ENCODE data around the gene WIPF1.

The WIPF1 gene

GRCh38 chr2:174588463-174588862 is 9.1 kb downstream of the WIPF1 start:
- Histone ChIP-seq H3K4me3 (ENCODE audit: low read depth, low read length) (no peak overlapping the region), H3K4me2 (ENCODE audit: low read length) (no peak overlapping the region), H3K36me3 (ENCODE audit: control insufficient read depth, insufficient read depth, low read length) (no peaks in the 10 kb centered on the region), H3K9me3 (ENCODE audit: control insufficient read depth, low read length) (no peaks in the 10 kb centered on the region), H3K27me3 (ENCODE audit: control insufficient read depth, insufficient read depth, low read length) (no peaks in the 10 kb centered on the region), H3K4me1 (peaks cover 8% of the 10 kb centered on the region), H3K27ac (no peak overlapping the region), H3K9ac (no peak overlapping the region), H2AFZ (no peak overlapping the region), H3K79me2 (peaks cover 27% of the 10 kb centered on the region)
- TF ChIP-seq CTCF (IDR thresholded peaks at IDR 0.05): no peak

GRCh38 chr2:174587579-174587978 is 10.0 kb downstream of the WIPF1 start:
- no peaks in the 10 kb centered on the region for H3K36me3 ChIP-seq (ENCODE audit: control insufficient read depth, insufficient read depth, low read length)
- H3K9me3 ChIP-seq (ENCODE audit: control insufficient read depth, low read length): no peaks in the 10 kb centered on the region
- H3K79me2 ChIP-seq: peaks cover 22% of the 10 kb centered on the region
- no peak for TF ChIP-seq CTCF (IDR thresholded peaks at IDR 0.05)
- no peak overlapping the region for H3K4me3 ChIP-seq (ENCODE audit: low read depth, low read length)
- no peak overlapping the region for H3K27ac ChIP-seq
- no peak overlapping the region for H2AFZ ChIP-seq
- H3K4me1 ChIP-seq: peaks cover 8% of the 10 kb centered on the region
- H3K9ac ChIP-seq: no peak overlapping the region
- no peaks in the 10 kb centered on the region for H3K27me3 ChIP-seq (ENCODE audit: control insufficient read depth, insufficient read depth, low read length)
- H3K4me2 ChIP-seq (ENCODE audit: low read length): no peak overlapping the region

GRCh38 chr2:174586418-174587295 is 10.9 kb downstream of the WIPF1 start:
- Histone ChIP-seq H3K27me3 (ENCODE audit: control insufficient read depth, insufficient read depth, low read length) (no peaks in the 10 kb centered on the region), H3K36me3 (ENCODE audit: control insufficient read depth, insufficient read depth, low read length) (no peaks in the 10 kb centered on the region), H3K79me2 (peaks cover 15% of the 10 kb centered on the region), H3K4me3 (ENCODE audit: low read depth, low read length) (no peak overlapping the region), H3K4me2 (ENCODE audit: low read length) (no peak overlapping the region), H3K9ac (no peak overlapping the region), H3K9me3 (ENCODE audit: control insufficient read depth, low read length) (no peaks in the 10 kb centered on the region), H3K4me1 (peaks cover 8% of the 10 kb centered on the region), H3K27ac (no peak overlapping the region), H2AFZ (no peak overlapping the region)
- no peak for TF ChIP-seq CTCF (IDR thresholded peaks at IDR 0.05)

- no peaks in the 10 kb centered on the region for H3K27me3 ChIP-seq (ENCODE audit: control insufficient read depth, insufficient read depth, low read length)
- peaks cover 9% of the 10 kb centered on the region for H3K79me2 ChIP-seq
- H3K4me2 ChIP-seq (ENCODE audit: low read length): no peak overlapping the region
- no peaks in the 10 kb centered on the region for H3K9me3 ChIP-seq (ENCODE audit: control insufficient read depth, low read length)
- no peak overlapping the region for H3K27ac ChIP-seq
- H2AFZ ChIP-seq: no peak overlapping the region
- H3K4me3 ChIP-seq (ENCODE audit: low read depth, low read length): no peak overlapping the region
- H3K4me1 ChIP-seq: peaks cover 6% of the 10 kb centered on the region
- no peaks in the 10 kb centered on the region for H3K36me3 ChIP-seq (ENCODE audit: control insufficient read depth, insufficient read depth, low read length)
- TF ChIP-seq CTCF (IDR thresholded peaks at IDR 0.05): no peak
- no peak overlapping the region for H3K9ac ChIP-seq
Observed at GRCh38 chr2:174585657-174586252, 11.8 kb downstream of the WIPF1 start.
